GM19463 (cell line): ENCODE results near the gene NPVF.

Experiments used
- ATAC-seq: cut with Tn5 transposase; IDR thresholded peaks from one replicate; pipeline ENCODE4 v1.9.1; 2021; ENCODE audit warnings: mild to moderate bottlenecking, moderate library complexity; ENCODE audit not compliant: unreplicated experiment

NPVF gene

GRCh38 chr7:25179325-25179724 is 49.0 kb downstream of the NPVF start:
- no peak for ATAC-seq
